Renal pelvis (tissue), 4 donors: ENCODE measurements around the gene MAP4K2. TPM values are rescaled to one million over a fixed set of nuclear protein-coding genes. Genes with fewer than 3 reads are reported as not detected.

Experiments used
- DNase-seq: peaks from one replicate; pipeline ENCODE4 v3.0.0-alpha.2; 2013
- polyA plus RNA-seq, 3 donors: library from polyadenylated mRNA; unstranded; fragments of 120-200 nt; gene quantifications; one replicate each; pipeline ENCODE4 v1.2.1, GENCODE V29; 2013; ENCODE audit not compliant: insufficient read length in 3 of 3

MAP4K2 gene
- polyA plus RNA-seq, 3 donors: 20.4 to 27.6 (median 23.0) TPM

DNA sequence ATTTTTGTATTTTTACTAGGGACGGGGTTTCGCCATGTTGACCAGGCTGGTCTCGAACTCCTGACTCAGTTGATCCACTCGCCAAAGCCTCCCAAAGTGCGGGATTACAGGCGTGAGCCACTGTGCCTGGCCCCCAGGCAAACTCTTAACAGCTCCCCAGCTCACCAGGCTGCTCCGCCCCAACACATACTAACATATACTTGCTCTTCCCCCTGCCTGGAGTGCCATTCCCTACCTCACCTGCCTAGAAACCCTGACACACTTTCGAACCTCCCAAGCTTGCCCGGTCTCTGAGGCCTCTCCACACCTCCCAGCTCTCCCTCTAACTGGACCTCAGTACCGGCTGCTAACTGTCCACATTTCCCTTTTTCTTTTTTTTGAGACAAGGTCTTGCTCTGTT is 8.5 kb downstream of the MAP4K2 start:
- DNase-seq: no peak

DNA sequence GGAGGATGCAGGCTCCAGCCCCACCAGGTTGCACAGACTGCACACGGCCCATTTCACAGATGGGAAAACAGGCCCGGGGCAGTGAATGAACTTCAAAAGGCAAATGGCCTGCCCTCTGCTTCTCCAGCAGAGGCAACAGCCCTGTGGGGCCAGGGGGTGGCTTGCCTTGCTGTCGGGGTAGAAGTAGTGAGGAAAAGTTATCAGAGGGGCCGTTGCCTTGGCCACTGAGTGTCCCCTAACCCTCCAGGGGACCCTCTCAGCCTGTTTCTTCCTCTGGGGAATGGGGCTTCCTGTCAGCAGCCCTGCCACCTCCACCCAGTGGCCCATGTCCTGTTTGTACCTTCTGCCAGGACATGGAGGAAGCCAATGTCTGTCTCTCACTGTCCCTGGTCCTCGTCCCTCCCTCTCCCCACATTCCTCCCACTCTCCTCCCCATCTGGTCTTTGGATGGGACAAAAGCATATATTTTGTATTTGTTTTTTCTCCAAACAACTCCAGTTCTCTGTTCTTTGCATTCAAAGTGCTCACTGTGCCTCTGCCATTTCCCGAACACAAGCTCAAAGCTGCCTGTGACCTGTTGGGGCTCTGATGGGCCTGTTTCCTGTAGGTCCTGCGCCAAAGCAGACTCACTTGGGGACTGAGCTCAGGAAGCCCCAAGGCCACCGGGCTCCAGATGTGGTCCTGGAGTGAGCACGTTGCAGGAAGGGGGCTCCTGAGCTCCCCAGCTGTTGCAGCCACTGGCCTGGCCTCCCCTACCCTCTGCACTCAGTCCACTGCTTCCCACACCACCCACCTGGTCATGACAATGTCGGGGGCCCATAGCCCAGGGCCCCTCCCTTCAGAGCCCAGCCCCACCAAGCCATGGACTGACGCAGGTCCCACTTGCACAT is 9.5 kb downstream of the MAP4K2 start:
- no peak for DNase-seq

DNA sequence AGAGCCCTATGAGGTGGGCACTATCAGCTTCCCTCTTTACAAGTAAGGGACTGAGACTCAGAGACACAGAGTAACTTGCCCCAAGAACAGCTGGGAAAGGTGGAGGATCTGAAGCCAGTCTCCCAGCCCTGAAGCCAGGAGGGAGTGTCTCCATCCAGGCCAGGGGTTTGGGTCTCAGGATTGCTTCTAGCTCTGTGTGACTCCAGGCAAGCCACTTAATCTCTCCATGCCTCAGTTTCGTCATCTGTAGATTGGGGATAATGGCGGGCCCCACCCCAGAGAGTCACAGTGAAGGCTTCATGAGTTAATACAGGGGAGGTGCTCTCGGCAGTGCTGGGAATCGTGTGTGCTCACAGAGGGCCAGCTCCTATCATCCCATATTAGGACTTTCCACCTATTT is 10.5 kb downstream of the MAP4K2 start:
- DNase-seq: no peak

DNA sequence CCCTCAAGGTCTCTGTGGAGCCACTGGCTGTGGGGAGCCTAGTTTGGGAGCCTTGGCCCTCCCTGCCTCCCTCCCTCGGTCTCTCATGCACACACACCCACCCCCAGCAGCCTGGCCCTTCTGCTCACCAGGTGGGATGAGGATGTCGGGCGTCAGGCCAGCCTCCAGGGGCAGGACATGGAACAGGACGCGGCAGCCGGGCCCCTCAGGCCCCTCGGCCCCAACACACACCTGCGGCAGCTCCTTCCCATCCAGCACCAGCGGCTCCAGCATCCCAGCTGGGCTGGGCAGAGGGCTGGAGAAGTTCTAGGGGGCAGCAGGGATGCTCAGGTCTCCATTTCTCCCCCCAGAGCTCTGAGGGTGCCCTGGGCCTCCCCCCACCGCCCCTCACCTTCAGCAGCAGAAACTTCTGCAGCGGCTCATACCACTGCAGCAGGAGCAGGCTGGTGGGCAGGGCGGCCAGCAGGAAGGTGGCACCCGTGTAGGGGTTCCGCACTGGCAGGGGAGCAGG is 11.2 kb downstream of the MAP4K2 start:
- no peak for DNase-seq

DNA sequence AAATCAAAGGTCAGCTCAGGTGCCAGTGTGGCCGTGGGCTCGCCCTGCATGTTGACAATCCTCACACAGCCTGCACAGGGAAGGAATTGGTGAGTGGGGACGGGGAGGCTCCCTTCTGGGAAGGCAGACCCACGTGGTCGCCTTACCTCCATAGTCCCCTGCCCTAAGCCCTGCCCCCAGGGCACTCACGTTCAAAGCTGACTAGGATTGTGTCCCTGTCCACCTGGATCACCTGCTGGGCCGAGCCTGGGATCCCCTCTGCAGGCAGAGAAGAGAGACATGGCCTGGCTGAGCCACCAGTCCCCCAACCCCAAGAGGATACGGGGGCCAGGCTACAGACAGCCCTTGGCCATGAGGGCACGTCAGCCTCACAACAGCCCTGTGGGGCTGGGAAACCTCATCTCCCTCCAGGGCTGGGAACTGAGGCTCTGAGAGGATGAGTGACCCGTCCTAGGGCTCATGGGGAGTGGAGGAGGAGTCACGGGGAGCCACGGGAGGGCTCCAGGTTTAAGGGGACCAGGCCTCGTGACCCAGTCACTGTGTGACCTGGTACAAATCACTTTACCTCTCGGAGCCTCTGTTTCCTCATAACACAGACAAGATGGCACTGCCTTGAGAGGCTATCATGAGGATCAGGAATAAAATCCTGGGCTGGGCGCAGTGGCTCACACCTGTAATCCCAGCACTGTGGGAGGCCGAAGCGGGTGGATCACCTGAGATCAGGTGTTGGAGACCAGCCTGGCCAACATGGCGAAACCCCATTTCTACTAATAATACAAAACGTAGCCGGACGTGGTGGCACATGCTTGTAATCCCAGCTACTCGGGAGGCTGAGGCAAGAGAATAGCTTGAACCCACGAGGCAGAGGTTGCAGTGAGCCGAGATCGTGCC is 12.6 kb downstream of the MAP4K2 start:
- no peak for DNase-seq

DNA sequence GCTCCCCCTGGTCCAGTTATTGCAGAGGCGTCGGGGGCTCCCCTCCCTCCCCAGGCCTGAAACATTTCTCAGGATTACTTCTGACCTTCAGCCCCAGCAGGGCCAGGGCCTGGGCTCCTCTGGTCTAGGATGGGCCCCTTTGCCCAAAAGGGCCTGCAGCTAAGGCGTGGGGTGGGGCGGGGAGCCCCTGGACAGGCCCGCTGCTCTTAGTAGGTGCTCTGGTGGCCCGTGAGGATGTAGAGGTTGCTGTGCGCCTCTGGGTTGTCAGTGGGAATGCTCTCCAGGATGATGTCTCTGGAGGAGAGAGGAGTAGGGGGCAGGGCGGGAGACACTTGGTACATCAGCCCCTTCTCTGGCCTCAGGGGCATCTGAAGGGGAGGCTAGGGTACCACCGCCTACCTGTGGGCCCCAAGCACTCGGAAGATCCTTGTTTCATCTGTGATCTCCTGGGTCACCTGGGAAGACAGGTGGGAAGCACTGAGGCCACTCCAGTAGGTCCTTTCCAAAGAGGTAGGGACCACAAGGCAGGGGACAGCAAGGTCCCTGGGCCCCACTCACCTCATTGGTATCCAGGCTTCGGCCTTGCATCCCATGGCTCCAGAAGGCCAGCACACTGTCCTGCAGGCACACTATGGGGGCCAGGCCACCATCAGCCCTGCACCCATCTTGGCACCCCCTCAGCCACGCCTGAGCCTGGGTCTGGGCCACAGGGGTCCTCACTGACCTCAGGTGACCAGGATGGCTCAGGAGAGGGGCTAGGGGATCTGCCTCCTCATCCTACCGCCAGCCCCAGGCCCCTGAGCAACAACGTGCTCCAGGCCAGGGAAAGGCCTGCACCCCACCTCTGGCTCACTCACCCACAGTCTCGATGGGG is 13.4 kb downstream of the MAP4K2 start:
- DNase-seq: no peak

DNA sequence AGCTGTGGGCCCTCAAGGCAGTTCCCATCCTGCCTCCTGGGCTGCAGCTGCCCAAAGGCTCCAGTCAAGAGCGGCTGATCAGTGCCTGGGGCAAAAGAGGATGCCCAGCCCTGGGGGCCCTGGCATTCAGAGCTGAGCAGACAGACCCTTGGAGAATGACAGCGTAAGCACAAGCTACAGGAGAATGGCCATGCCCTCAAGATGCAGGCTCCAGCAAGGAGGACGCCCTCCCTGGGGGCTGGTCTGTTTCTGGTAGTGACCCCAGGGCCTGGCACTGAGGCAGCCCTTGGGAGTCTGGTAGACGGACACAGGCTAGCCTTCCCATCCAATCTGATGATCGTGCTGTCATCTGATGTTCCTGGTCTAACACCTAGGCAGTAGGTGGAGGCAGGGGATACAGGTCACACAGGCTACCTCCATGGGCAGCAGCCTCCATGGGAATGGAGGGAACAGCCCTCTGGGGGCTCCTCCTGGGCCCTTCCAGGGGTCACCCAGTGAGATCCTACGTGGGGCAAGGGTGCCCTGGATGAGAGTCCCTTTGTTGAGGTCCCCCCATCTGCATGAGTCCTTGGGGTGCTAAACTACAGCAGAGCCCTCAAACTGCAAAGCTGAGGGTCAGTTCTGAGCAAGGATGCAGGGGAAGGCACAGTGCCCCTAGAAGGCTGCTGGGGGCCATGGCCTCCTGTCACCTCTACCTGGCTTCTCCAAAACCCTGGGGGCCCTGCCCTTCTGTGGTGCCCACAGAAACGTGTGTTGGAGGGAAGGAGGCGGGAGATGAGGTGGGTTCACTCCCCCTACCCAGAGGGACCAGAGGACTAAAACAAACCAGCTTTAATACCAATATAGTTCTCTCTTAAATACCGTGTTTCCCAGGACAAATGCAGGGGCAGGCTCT is 14.4 kb downstream of the MAP4K2 start:
- no peak for DNase-seq

DNA sequence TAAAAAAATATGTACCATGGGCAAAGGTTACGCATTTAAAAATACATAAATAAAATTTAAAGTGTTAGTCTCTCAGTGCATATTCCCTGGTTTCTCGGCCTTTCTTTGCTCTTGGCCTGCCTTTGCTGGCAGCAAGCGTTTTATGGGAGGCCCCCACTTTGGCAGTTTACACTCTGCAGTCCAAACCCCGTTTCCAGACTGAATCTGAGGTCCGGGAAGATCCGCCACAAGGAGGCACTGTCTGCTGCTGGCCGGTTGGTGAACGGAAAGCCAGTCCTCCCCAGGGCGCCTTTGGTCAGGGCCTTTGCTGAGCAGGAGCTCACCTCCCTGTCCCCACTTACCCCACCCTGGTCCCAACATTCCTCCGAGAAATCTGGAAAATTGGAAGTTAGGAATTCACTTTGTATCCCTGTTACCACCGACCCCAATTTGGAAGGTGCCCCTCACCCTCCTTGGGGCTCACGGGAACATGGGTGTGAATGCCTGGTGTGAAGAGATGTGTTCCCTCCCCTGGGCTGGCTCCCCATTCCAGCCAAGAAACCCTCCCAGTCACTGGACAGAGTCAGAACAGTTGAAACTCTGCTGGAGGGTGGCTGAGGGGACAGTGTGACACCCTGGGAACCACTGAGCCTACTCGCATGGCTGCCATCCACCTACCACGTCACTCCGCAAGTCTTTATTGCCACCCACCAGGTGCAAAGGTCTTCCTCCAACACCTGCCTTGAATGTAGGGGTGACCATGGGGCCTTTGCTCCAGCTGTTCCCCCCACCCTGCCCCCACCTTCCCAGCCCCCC is 15.3 kb downstream of the MAP4K2 start:
- DNase-seq: no peak

DNA sequence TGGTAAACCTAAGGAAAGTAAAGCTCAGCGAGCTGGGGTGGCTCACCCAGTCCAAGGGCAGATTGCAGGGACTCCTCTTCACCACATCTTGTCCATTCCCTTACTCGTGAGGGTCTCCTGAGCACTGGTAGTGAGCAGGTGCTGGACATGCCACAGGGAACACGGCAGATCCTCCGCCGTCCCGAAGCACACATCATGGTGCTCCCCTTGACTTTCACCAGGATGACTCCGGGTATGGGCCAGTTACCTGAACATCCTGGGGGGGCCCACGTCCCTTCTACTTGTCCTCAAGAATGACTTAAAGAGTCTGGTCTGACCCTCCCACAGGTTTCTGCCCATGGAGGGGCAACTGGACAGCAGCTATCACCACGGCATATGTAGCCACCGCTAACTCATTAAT is 16.7 kb downstream of the MAP4K2 start:
- no peak for DNase-seq

DNA sequence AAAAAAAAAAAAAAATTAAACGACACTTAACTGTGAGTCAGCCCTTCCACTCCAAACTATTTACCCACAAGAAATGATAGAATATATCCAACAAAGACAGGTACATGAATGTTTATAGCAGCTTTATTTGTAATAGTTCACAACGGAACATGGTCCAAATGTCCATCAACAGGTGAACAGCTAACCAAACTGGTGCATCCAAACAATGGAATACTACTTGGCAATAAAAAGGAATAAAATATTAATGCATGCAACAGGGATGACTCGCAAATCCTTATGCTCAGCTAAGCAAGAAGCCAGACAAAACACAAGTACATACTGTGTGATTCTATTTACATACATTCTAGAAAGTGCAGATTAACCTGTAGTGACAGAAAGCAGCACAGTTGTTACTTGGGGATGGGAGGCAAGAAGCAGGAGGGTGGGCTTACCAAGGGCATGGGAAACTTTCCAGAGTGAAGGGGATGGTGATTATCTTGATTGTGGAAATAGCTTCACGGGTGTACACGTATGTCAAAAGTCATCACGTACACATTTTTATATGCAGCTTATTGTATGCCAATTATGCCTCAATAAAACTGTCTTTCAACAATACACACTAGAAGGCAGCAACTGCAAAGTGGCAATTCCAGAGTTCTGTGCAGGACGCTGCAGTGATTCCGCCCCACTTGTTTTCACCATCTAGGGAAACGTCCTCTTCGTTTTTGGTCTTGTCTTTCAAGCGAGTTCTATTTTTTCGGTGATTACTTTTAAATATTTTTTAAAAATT is 18.0 kb downstream of the MAP4K2 start:
- no peak for DNase-seq

DNA sequence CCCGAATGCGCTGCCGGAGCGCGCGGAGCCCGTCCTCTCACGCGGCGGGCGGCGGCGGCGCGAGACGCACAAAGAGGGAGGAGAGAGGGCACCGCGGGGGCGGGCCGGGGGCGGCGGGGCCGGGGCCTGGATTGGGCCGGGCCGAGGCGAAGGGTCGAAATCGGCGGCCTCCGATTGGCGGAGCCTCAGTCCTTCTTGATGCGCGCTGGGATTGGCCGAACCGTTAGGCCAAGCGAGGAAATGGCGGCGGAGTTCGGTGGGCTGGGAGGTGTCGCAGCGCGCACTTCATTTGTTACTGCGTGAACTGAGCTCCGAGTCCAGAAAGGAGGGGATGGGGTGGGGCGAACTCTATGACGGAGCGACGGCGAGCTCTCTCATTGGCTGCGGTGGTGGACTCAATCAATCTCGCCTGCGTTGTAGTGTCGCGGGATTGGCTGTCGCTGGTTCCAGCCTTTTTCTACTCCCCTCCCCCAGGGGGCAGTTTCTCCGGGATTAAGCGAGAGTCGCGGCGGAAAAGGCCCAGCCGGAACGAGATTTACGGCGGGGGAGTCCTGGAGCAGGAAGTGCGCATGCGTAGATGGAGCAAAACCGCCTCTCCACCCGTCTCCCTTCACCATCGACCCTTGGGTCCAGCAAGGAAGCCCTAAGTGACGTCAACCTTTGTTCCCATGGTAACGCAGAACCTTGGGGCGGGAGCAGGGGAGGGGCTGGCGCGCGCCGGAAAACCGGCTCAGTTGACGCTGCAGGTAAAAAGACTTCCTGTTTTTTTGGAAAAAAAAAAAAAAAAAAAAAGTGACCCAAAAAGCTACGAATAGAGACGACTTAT is 24.3 kb downstream of the MAP4K2 start, which contains the start of gene SF1:
TSS of gene SF1 (minus strand) at position 70 of the 826 bp plus-strand sequence. CDS start 150 bp downstream, outside the sequence.
- DNase-seq: peak; percentile 100

DNA sequence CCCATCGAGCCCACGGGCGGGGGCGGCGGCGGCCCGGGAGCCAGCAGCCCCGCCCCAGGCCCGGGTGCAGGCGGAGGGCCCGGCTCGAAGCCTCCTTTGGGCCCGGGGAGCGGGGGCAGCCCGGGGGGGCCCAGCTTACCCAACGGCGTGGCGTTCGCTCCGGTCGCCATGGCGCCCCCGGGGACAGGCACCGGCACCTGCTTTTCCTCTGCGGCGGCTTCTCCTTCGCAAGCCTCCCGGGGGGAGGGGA is 24.9 kb downstream of the MAP4K2 start:
- no peak for DNase-seq

DNA sequence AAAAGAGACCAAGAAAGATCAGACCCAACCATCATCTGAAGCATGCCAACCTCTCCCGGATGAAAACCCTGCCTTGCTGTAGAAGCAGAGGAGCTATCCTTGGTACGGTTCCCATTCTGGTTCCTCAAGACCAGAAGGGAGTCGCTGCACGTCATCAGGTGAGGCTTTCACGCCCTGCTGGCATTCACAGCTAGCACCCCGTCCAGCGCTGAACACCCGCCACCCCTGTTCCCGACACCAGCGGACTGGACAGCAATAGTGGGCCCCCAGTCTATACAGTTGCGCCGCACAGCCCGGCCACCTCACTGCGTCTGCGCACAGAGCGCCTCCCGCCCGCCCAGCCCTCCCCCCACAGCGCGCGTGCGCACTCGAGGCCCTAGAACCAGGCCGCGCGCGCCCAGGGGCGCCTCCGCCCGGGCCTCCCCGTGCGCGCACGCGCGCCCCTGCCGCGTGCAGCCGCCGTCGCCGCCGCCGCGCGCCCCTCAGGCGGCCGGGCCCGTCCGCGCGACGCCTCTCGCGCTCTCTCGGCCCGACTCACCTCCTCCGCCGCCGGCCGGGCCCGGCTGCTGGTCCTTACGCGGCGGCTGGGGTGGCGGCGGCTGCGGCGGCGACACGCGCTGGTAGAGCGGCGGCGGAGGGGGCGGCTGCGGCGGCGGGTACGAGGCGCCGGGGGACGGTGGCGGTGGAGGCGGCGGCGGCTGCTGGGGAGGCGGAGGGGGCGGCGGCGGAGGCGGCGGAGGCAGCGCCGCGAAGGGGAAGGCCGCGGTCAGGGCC is 25.4 kb downstream of the MAP4K2 start:
- peak; percentile 87 for DNase-seq

DNA sequence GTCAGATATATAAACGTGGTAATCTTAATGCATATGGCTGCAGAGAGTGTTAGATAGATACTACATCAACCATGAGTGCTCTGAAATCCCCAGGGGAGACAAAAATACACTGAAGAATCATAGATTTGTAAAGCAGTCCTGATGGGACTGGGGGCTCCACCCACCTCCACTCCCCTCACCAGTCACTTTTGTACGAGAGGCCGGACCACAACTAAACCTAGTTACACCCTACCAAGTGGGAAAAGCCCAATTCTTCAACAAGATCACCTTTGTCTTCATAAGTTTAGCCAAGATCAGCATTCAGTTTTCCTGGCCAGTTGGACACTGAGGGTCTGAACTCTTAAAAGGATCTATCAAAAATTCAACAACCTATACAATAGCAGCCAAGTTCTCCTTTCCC is 26.1 kb downstream of the MAP4K2 start:
- DNase-seq: no peak

DNA sequence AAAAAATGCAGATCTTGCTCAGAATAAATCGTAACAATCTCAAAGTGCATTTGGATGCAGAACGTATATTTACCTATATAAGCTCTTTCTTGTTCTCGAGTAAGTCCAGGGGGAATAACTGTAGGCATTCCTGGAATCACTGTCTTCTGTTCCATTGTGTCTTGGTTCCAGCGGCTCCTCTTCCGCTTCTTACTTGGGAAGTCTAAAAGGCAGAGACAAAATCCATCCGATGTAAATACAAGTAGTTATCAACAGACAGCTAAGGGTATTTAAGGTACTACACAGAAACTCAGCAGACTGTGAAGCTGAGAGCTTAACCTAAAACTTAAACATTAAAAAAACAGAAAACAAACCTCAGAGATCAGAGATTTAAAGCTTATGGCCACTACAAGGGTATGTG is 26.6 kb downstream of the MAP4K2 start:
- no peak for DNase-seq

DNA sequence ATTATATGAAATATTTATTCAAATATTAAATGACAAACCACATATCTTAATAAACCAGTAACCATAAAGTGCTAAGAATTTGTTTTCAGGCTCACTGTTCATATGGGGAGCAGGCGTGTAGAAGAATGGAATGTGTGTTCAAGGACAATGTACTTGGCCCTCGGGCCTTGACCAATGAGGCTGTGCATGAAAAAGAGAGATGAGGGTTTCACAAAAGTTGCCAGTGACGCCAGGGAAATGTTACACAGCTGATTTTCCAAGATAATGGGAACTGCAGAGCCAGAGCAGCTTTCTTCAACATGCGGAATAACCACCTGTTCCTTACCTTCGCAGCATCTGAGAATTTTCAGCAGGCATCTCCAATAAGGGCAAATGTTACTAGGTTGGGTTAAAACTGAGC is 28.9 kb downstream of the MAP4K2 start:
- no peak for DNase-seq

DNA sequence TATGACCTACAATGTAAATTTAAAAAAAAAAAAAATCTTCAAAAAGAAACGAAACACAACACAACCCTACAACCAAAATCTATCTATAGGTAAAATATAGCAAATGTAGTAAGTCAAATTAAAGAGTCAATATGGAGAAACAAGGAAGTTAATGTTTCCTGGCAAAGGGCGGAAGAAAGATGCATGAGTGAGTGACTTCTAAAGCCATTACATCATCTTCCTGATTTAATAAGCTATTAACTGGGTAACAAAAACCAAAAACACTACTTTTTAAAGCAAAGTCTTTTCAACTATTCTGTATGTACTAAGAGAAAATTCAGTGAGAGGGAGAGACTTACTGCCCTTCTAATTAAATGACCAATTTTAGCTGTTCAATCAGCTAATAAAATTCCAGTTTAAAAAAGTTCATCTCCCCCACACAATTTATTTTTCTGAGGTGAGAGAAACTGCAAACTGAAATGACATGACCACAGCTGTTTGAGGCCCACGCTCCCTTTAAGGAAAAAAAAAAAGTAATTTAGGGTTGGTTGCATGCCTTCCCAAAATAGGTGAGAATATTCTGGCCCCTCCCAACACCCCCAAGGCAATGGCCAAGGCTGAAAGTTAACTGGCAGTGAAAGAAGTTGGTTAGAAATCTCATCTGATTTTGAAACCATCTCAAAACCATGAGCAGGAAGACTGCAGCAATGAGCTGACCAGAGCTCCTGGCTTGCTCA is 30.6 kb downstream of the MAP4K2 start:
- no peak for DNase-seq
